HEK293 (cell line): Measurements from ENCODE around the gene RECQL.
"Not testable (repeated sequence)": the region's sequence is repeated elsewhere in the genome, so short reads cannot be mapped to it uniquely, and the experiment has no call there.

ENCODE experiments used
- CTCF ChIA-PET: fragments of 350-600 bp; formaldehyde crosslinking; extraction: SDS; loops from one replicate; lab custom pipeline; 2021; ENCODE audit warnings: antibody characterized with exemption; lab: Yijun Ruan, JAX
- POLR2A ChIA-PET: fragments of 300-600 bp; formaldehyde crosslinking; extraction: SDS; loops from one replicate; lab custom pipeline; 2020; ENCODE audit warnings: antibody characterized with exemption, inconsistent platforms; lab: Yijun Ruan, JAX
- H3K27ac ChIP-seq: fragments of 200-500 bp; sonication (Bioruptor generic); 2 replicates; pipeline ENCODE4 v1.5.1; 2014; ENCODE audit warnings: low read depth, low read length, control low read depth, inconsistent platforms; ENCODE audit errors: extremely low read depth
- H3K36me3 ChIP-seq, 2 experiments: fragments of 200-500 bp in 1 of 2; sonication (Bioruptor generic) in 1 of 2; 1 replicate in 1 of 2; 2 replicates in 1 of 2; pipeline ENCODE4 v1.5.1; 2014 to 2017; ENCODE audit warnings: inconsistent platforms in 2 of 2, low read length in 2 of 2; ENCODE audit not compliant: control insufficient read depth in 2 of 2, insufficient read depth in 1 of 2
- H3K4me1 ChIP-seq: fragments of 200-500 bp; sonication (Bioruptor generic); 2 replicates; pipeline ENCODE4 v1.5.1; 2014; ENCODE audit warnings: mild to moderate bottlenecking, low read length, inconsistent platforms; ENCODE audit not compliant: control insufficient read depth, insufficient read depth
- H3K4me3 ChIP-seq: 2 replicates; pipeline ENCODE4 v1.5.1; 2011; ENCODE audit warnings: low read depth, mild to moderate bottlenecking, control low read depth, low read length, moderate library complexity
- H3K9me3 ChIP-seq: fragments of 200-500 bp; sonication (Bioruptor generic); 2 replicates; pipeline ENCODE4 v1.5.1; 2014; ENCODE audit warnings: low read depth, low read length, inconsistent platforms; ENCODE audit not compliant: control insufficient read depth, insufficient read depth
- GLIS2 ChIP-seq: fragments of 450-650 bp; formaldehyde crosslinking; IDR thresholded peaks from 2 replicates; pipeline ENCODE4 v1.5.1; 2016; ENCODE audit warnings: missing biosample characterization, missing genetic modification characterization
- PATZ1 ChIP-seq: fragments of 450-650 bp; formaldehyde crosslinking; IDR thresholded peaks from 2 replicates; pipeline ENCODE4 v1.5.1; 2016; ENCODE audit warnings: missing biosample characterization, missing genetic modification characterization
- ZNF138 ChIP-seq: fragments of 450-650 bp; formaldehyde crosslinking; IDR thresholded peaks from 2 replicates; pipeline ENCODE4 v1.5.1; 2016; ENCODE audit warnings: missing biosample characterization, missing genetic modification characterization, borderline replicate concordance
- ZNF174 ChIP-seq: fragments of 450-650 bp; formaldehyde crosslinking; IDR thresholded peaks from 2 replicates; pipeline ENCODE4 v1.5.0; 2017; ENCODE audit warnings: missing biosample characterization, mild to moderate bottlenecking, missing genetic modification characterization
- ZNF202 ChIP-seq: fragments of 450-650 bp; formaldehyde crosslinking; IDR thresholded peaks from 2 replicates; pipeline ENCODE4 v1.5.1; 2016; ENCODE audit warnings: missing biosample characterization, missing genetic modification characterization, borderline replicate concordance
- ZNF280D ChIP-seq: fragments of 450-650 bp; formaldehyde crosslinking; IDR thresholded peaks from 2 replicates; pipeline ENCODE4 v1.5.1; 2016; ENCODE audit warnings: missing biosample characterization, missing genetic modification characterization
- ZNF433 ChIP-seq: fragments of 450-650 bp; formaldehyde crosslinking; IDR thresholded peaks from 2 replicates; pipeline ENCODE4 v1.5.1; 2016; ENCODE audit warnings: missing biosample characterization, missing genetic modification characterization, low read depth
- ZNF660 ChIP-seq: fragments of 450-650 bp; IDR thresholded peaks from 2 replicates; pipeline ENCODE4 v1.5.1; 2018; ENCODE audit warnings: missing biosample characterization, mild to moderate bottlenecking, missing genetic modification characterization
- ZNF677 ChIP-seq: fragments of 450-650 bp; IDR thresholded peaks from 2 replicates; pipeline ENCODE4 v1.5.0; 2018; ENCODE audit warnings: missing biosample characterization, mild to moderate bottlenecking, missing genetic modification characterization, moderate library complexity
- ZNF692 ChIP-seq: fragments of 450-650 bp; formaldehyde crosslinking; IDR thresholded peaks from 2 replicates; pipeline ENCODE4 v1.5.1; 2016; ENCODE audit warnings: missing biosample characterization, missing genetic modification characterization
- TF ChIP-seq, protein P1 (sequence below): fragments of 450-650 bp; formaldehyde crosslinking; IDR thresholded peaks from 2 replicates; pipeline ENCODE4 v1.5.1; 2016; ENCODE audit warnings: missing biosample characterization, missing genetic modification characterization, low read depth
- TF ChIP-seq, protein P2 (sequence below): fragments of 450-650 bp; formaldehyde crosslinking; IDR thresholded peaks from 2 replicates; pipeline ENCODE4 v1.5.1; 2017; ENCODE audit warnings: missing biosample characterization, missing genetic modification characterization

The RECQL gene

DNA sequence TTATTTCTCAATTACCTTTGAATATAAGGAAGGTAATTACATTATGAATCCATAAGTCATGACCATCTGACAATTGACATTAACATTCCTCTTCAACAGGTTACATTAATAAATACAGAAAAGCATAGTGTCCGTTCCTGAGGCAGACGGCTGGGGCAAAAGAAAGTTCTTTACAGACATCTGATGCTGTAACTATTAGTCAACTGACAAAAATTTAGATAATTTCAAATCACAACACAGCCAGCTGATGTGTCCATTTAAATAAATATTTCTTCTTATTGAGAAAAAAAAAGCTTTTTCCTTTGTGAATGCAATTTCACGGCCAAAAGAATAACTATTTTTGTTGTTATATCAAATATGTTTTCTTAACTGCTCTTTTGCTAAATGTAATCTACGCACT is 73.2 kb downstream of the RECQL start (continued):
- TF ChIP-seq, protein P1, sequence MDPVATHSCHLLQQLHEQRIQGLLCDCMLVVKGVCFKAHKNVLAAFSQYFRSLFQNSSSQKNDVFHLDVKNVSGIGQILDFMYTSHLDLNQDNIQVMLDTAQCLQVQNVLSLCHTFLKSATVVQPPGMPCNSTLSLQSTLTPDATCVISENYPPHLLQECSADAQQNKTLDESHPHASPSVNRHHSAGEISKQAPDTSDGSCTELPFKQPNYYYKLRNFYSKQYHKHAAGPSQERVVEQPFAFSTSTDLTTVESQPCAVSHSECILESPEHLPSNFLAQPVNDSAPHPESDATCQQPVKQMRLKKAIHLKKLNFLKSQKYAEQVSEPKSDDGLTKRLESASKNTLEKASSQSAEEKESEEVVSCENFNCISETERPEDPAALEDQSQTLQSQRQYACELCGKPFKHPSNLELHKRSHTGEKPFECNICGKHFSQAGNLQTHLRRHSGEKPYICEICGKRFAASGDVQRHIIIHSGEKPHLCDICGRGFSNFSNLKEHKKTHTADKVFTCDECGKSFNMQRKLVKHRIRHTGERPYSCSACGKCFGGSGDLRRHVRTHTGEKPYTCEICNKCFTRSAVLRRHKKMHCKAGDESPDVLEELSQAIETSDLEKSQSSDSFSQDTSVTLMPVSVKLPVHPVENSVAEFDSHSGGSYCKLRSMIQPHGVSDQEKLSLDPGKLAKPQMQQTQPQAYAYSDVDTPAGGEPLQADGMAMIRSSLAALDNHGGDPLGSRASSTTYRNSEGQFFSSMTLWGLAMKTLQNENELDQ (tag by site-specific recombination): no peak
- no peak for TF ChIP-seq ZNF138 (tag by site-specific recombination)
- no peak for TF ChIP-seq ZNF660
- TF ChIP-seq ZNF174: no peak
- no peak for TF ChIP-seq ZNF677
- TF ChIP-seq ZNF280D: no peak
- no peak for TF ChIP-seq ZNF202 (tag by site-specific recombination)
- no peak for TF ChIP-seq GLIS2
- TF ChIP-seq, protein P2, sequence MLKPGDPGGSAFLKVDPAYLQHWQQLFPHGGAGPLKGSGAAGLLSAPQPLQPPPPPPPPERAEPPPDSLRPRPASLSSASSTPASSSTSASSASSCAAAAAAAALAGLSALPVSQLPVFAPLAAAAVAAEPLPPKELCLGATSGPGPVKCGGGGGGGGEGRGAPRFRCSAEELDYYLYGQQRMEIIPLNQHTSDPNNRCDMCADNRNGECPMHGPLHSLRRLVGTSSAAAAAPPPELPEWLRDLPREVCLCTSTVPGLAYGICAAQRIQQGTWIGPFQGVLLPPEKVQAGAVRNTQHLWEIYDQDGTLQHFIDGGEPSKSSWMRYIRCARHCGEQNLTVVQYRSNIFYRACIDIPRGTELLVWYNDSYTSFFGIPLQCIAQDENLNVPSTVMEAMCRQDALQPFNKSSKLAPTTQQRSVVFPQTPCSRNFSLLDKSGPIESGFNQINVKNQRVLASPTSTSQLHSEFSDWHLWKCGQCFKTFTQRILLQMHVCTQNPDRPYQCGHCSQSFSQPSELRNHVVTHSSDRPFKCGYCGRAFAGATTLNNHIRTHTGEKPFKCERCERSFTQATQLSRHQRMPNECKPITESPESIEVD (tag by site-specific recombination): no peak
- TF ChIP-seq ZNF433 (tag by site-specific recombination): no peak
- TF ChIP-seq PATZ1 (tag by site-specific recombination): no peak
- no peak for TF ChIP-seq ZNF692 (tag by site-specific recombination)

GRCh38 chr12:21419009-21419699 is 82.3 kb downstream of the RECQL start:
- H3K4me3 ChIP-seq, POLR2A ChIA-PET, H3K9me3 ChIP-seq, CTCF ChIA-PET, H3K36me3 ChIP-seq, H3K4me1 ChIP-seq, H3K27ac ChIP-seq: not testable (repeated sequence)
